Gastrocnemius medialis (tissue), 4 donors: ENCODE data around the gene TNS1. TPM values are rescaled to one million over a fixed set of nuclear protein-coding genes. Genes with fewer than 3 reads are reported as not detected.

Experiments
- ATAC-seq, 2 donors: fragments of 150-250 bp; one replicate each; pipeline ENCODE4 v1.9.1; 2016
- DNase-seq, 2 donors: peaks; one replicate each; pipeline ENCODE4 v3.0.0-alpha.2; 2019
- H3K27ac ChIP-seq, 4 donors: fragments of 200-600 bp; sonication (generic); 1 replicate in 1 of 4; 2 replicates in 3 of 4; pipeline ENCODE4 v1.5.1; 2016 to 2018; ENCODE audit warnings: mild to moderate bottlenecking in 2 of 4, moderate library complexity in 1 of 4
- H3K27me3 ChIP-seq, 3 donors: fragments of 200-600 bp; sonication (generic) in 2 of 3; 1 replicate in 1 of 3; 2 replicates in 2 of 3; pipeline versions ENCODE4 v1.5.1 to v1.6.0; 2016 to 2019; ENCODE audit warnings: mild to moderate bottlenecking in 1 of 3, moderate library complexity in 1 of 3
- H3K36me3 ChIP-seq, 2 donors: fragments of 200-600 bp; sonication (generic) in 1 of 2; one replicate each; pipeline ENCODE4 v1.5.1; 2017 to 2018
- H3K4me1 ChIP-seq, 2 donors: fragments of 200-600 bp; sonication (generic) in 1 of 2; one replicate each; pipeline ENCODE4 v1.5.1; 2016 to 2017; ENCODE audit warnings: mild to moderate bottlenecking in 2 of 2
- H3K4me3 ChIP-seq, 4 donors: fragments of 200-600 bp; sonication (generic) in 3 of 4; 1 replicate in 1 of 4; 2 replicates in 3 of 4; pipeline ENCODE4 v1.5.1; 2016 to 2019; ENCODE audit warnings: mild to moderate bottlenecking in 2 of 4
- H3K9me3 ChIP-seq, 3 donors: fragments of 200-600 bp; sonication (generic) in 2 of 3; 1 replicate in 1 of 3; 2 replicates in 2 of 3; pipeline ENCODE4 v1.5.1; 2016 to 2019
- CTCF ChIP-seq, 5 experiments: fragments of 450-650 bp in 3 of 5; fragments of 200-600 bp in 2 of 5; sonication (generic) in 2 of 5; IDR thresholded peaks in 4 of 5; conservative IDR thresholded peaks in 1 of 5; 1 replicate in 4 of 5; 2 replicates in 1 of 5; pipeline ENCODE4 v1.5.1; 2016 to 2019; ENCODE audit warnings: antibody characterized with exemption in 5 of 5, mild to moderate bottlenecking in 3 of 5, moderate library complexity in 3 of 5
- POLR2A ChIP-seq, 2 donors: fragments of 450-650 bp; IDR thresholded peaks; one replicate each; pipeline ENCODE4 v1.6.1; 2017; ENCODE audit warnings: antibody characterized with exemption in 2 of 2, mild to moderate bottlenecking in 2 of 2, moderate library complexity in 2 of 2
- in situ Hi-C, 4 donors: fragments of 200-750 bp; cut with MboI; loops; one replicate each; pipeline versions ENCODE4 v1.15.0 to v1.8.0; 2017; ENCODE audit warnings: low sequenced_read_pairs in 4 of 4
- intact Hi-C: fragments of 100-400 bp; cut with DNase I; formaldehyde crosslinking; loops from one replicate; pipeline ENCODE4 v1.15.1; 2023; ENCODE audit warnings: low total_unique reads
- total RNA-seq, 4 donors: library from RNA; depleted of rRNA; stranded (reverse); fragments of >200 nt; gene quantifications; one replicate each; pipeline versions ENCODE4 v1.1.0 to v1.2.3, GENCODE V29; 2016

TNS1 gene
- total RNA-seq, 4 donors from 2014 or later, result 407 to 670 (median 484) TPM

- H3K27ac ChIP-seq, result peak overlapping the region in 3 of 4 donors; percentile 23 to 35 (median 30)
- in situ Hi-C loops, result loop anchor here in 3 of 4 donors (5.0 kb wide), 3 partner anchors 73 to 193 kb away; no protein-coding TSS in a partner anchor
- no peaks in the 10 kb centered on the region for H3K36me3 ChIP-seq
- no peaks in the 10 kb centered on the region for H3K9me3 ChIP-seq
- ATAC-seq (no peak), DNase-seq (no peak)
- intact Hi-C loops, result no loop called here
- TF ChIP-seq CTCF (IDR thresholded peaks at IDR 0.05 in 4 of 5, conservative IDR thresholded peaks at IDR 0.05 in 1 of 5), result no peak
- no peak for TF ChIP-seq POLR2A (IDR thresholded peaks at IDR 0.05)
- peaks cover 22 to 49% of the 10 kb centered on the region in 2 donors for H3K4me1 ChIP-seq
- no peaks in the 10 kb centered on the region for H3K27me3 ChIP-seq
- H3K4me3 ChIP-seq, result no peak overlapping the region
These were observed 208.4 kb downstream of the TNS1 start for GRCh38 chr2:217794133-217794986.

- ATAC-seq (no peak), DNase-seq (no peak)
- Histone ChIP-seq H3K9me3 (no peaks in the 10 kb centered on the region), H3K36me3 (no peaks in the 10 kb centered on the region), H3K4me1 (peaks cover 23 to 44% of the 10 kb centered on the region in 2 donors), H3K27ac (peak overlapping the region in 3 of 4 donors; percentile 23 to 35 (median 30)), H3K4me3 (no peak overlapping the region), H3K27me3 (no peaks in the 10 kb centered on the region)
- intact Hi-C loops, result no loop called here
- TF ChIP-seq CTCF (IDR thresholded peaks at IDR 0.05 in 4 of 5, conservative IDR thresholded peaks at IDR 0.05 in 1 of 5) (no peak), POLR2A (IDR thresholded peaks at IDR 0.05) (no peak)
- in situ Hi-C loops, result loop anchor here in 3 of 4 donors (5.0 kb wide), 3 partner anchors 74 to 194 kb away; no protein-coding TSS in a partner anchor
These were observed 209.1 kb downstream of the TNS1 start for GRCh38 chr2:217793566-217794132.

GRCh38 chr2:217792626-217793527 lies 209.9 kb downstream of the TNS1 start:
- ATAC-seq (no peak), DNase-seq (no peak)
- intact Hi-C loops (no loop called here), in situ Hi-C loops (loop anchor here in 3 of 4 donors (5.0 kb wide), 3 partner anchors 74 to 194 kb away; no protein-coding TSS in a partner anchor)
- Histone ChIP-seq H3K27me3 (no peaks in the 10 kb centered on the region), H3K9me3 (no peaks in the 10 kb centered on the region), H3K4me1 (peaks cover 23 to 36% of the 10 kb centered on the region in 2 donors), H3K27ac (peak overlapping the region in 3 of 4 donors; percentile 23 to 35 (median 30)), H3K4me3 (no peak overlapping the region), H3K36me3 (no peaks in the 10 kb centered on the region)
- no peak for TF ChIP-seq POLR2A (IDR thresholded peaks at IDR 0.05)
- no peak for TF ChIP-seq CTCF (IDR thresholded peaks at IDR 0.05 in 4 of 5, conservative IDR thresholded peaks at IDR 0.05 in 1 of 5)

GRCh38 chr2:217791551-217791950 lies 211.2 kb downstream of the TNS1 start:
- no peak overlapping the region for H3K4me3 ChIP-seq
- H3K36me3 ChIP-seq, result no peaks in the 10 kb centered on the region
- H3K27me3 ChIP-seq, result no peaks in the 10 kb centered on the region
- TF ChIP-seq CTCF (IDR thresholded peaks at IDR 0.05 in 4 of 5, conservative IDR thresholded peaks at IDR 0.05 in 1 of 5) (no peak), POLR2A (IDR thresholded peaks at IDR 0.05) (no peak)
- peak overlapping the region in 3 of 4 donors; percentile 73 to 84 (median 74) for H3K27ac ChIP-seq
- no peak for DNase-seq
- in situ Hi-C loops, result loop anchor here in 3 of 4 donors (5.0 kb wide), 3 partner anchors 76 to 196 kb away; no protein-coding TSS in a partner anchor
- intact Hi-C loops, result no loop called here
- peaks cover 16 to 32% of the 10 kb centered on the region in 2 donors for H3K4me1 ChIP-seq
- ATAC-seq, result no peak
- no peaks in the 10 kb centered on the region for H3K9me3 ChIP-seq
